Stimulated activated CD4-positive, alpha-beta T cell treated with anti-CD3 and anti-CD28 coated beads, TNF-alpha, amount 100 ng/mL, for 1 hour (primary cell): Measurements from ENCODE around the gene NSG2.
"Not testable (repeated sequence)": the region's sequence is repeated elsewhere in the genome, so short reads cannot be mapped to it uniquely, and the experiment has no call there.

Source experiments
- DNase-seq, 3 donors: peaks; one replicate each; pipeline ENCODE4 v3.0.0-alpha.2; 2020; ENCODE audit warnings: low read depth in 3 of 3, low spot score in 1 of 3

Gene NSG2

GRCh38 chr5:174100490-174100889 is 55.0 kb downstream of the NSG2 start:
- no peak for DNase-seq

GRCh38 chr5:174101195-174101730 is 55.8 kb downstream of the NSG2 start:
- no peak for DNase-seq

- DNase-seq = not testable (repeated sequence)
These were observed 57.1 kb downstream of the NSG2 start for GRCh38 chr5:174102574-174102973.

GRCh38 chr5:174106997-174107655 is 61.6 kb downstream of the NSG2 start:
- no peak for DNase-seq

GRCh38 chr5:174108745-174109144 is 63.2 kb downstream of the NSG2 start:
- DNase-seq = no peak

GRCh38 chr5:174109698-174110260 is 64.3 kb downstream of the NSG2 start:
- no peak for DNase-seq

GRCh38 chr5:174110310-174110709 is 64.8 kb downstream of the NSG2 start:
- DNase-seq = no peak

- no peak for DNase-seq
These were observed 65.9 kb downstream of the NSG2 start for GRCh38 chr5:174111287-174111973.

- no peak for DNase-seq
These were observed 69.7 kb downstream of the NSG2 start for GRCh38 chr5:174115226-174115625.

GRCh38 chr5:174118823-174119467 is 73.4 kb downstream of the NSG2 start:
- DNase-seq = no peak

GRCh38 chr5:174119468-174119881 is 74.0 kb downstream of the NSG2 start:
- DNase-seq = no peak

GRCh38 chr5:174120401-174121005 is 75.0 kb downstream of the NSG2 start:
- no peak for DNase-seq

GRCh38 chr5:174134545-174134944 is 89.0 kb downstream of the NSG2 start:
- DNase-seq = no peak

GRCh38 chr5:174139623-174140022 is 94.1 kb downstream of the NSG2 start:
- DNase-seq = no peak

- DNase-seq = no peak
These were observed 95.0 kb downstream of the NSG2 start for GRCh38 chr5:174140452-174141020.

- DNase-seq = no peak
These were observed 95.9 kb downstream of the NSG2 start for GRCh38 chr5:174141398-174141797.

- no peak for DNase-seq
These were observed 99.6 kb downstream of the NSG2 start for GRCh38 chr5:174145091-174145490.

GRCh38 chr5:174145821-174146220 is 100.3 kb downstream of the NSG2 start:
- DNase-seq = no peak

- DNase-seq = no peak
These were observed 101.0 kb downstream of the NSG2 start for GRCh38 chr5:174146556-174146955.

- DNase-seq = not testable (repeated sequence)
These were observed 101.5 kb downstream of the NSG2 start for GRCh38 chr5:174147012-174147411.

- DNase-seq = no peak
These were observed 102.0 kb downstream of the NSG2 start for GRCh38 chr5:174147551-174147950.
